HG03159 (cell line): Measurements from ENCODE around the gene PCDHB2.
"Not testable (repeated sequence)": the region's sequence is repeated elsewhere in the genome, so short reads cannot be mapped to it uniquely, and the experiment has no call there.

Experiments
- ATAC-seq: cut with Tn5 transposase; IDR thresholded peaks from one replicate; pipeline ENCODE4 v1.9.1; 2021; ENCODE audit warnings: mild to moderate bottlenecking, moderate library complexity; ENCODE audit not compliant: unreplicated experiment

Gene PCDHB2

GRCh38 chr5:141094481-141095262, at the start of gene PCDHB2:
Gene PCDHB2 (plus strand): TSS chr5:141094615. CDS start chr5:141094791, 176 bp downstream.
- no peak for ATAC-seq

- ATAC-seq: no peak
These were observed 43.5 kb upstream of the PCDHB2 start, which contains the start of gene PCDHB1 for GRCh38 chr5:141050622-141051520. Gene PCDHB1 (plus strand): TSS chr5:141051374. CDS start chr5:141051471, 97 bp downstream.

- no peak for ATAC-seq
These were observed 42.9 kb upstream of the PCDHB2 start for GRCh38 chr5:141051521-141051866.

- ATAC-seq: no peak
These were observed 16.6 kb upstream of the PCDHB2 start for GRCh38 chr5:141077826-141078225.

GRCh38 chr5:141082228-141082627, 12.2 kb upstream of the PCDHB2 start:
- no peak for ATAC-seq

GRCh38 chr5:141084487-141084989, 9.9 kb upstream of the PCDHB2 start:
- ATAC-seq: peak; percentile 60

GRCh38 chr5:141095263-141095641, 837 bp downstream of the PCDHB2 start:
- no peak for ATAC-seq

- ATAC-seq: not testable (repeated sequence)
These were observed 1.8 kb downstream of the PCDHB2 start for GRCh38 chr5:141096181-141096580.

- not testable (repeated sequence) for ATAC-seq
These were observed 2.2 kb downstream of the PCDHB2 start for GRCh38 chr5:141096586-141096985.

- ATAC-seq: no peak
These were observed 5.9 kb downstream of the PCDHB2 start, which contains the start of gene PCDHB3 for GRCh38 chr5:141100243-141100805. Gene PCDHB3 (plus strand): TSS chr5:141100473. CDS start chr5:141100650, 177 bp downstream.

- ATAC-seq: no peak
These were observed 6.6 kb downstream of the PCDHB2 start for GRCh38 chr5:141101059-141101458.

- ATAC-seq: not testable (repeated sequence)
These were observed 7.7 kb downstream of the PCDHB2 start for GRCh38 chr5:141102070-141102469.

- not testable (repeated sequence) for ATAC-seq
These were observed 8.1 kb downstream of the PCDHB2 start for GRCh38 chr5:141102471-141102870.

- ATAC-seq: no peak
These were observed 10.9 kb downstream of the PCDHB2 start for GRCh38 chr5:141105350-141105749.

- no peak for ATAC-seq
These were observed 24.8 kb downstream of the PCDHB2 start for GRCh38 chr5:141119250-141119649.

- no peak for ATAC-seq
These were observed 27.1 kb downstream of the PCDHB2 start, which contains the start of gene PCDHB4 for GRCh38 chr5:141121563-141121962. Gene PCDHB4 (plus strand): TSS chr5:141121818. CDS start chr5:141121999, 181 bp downstream.

GRCh38 chr5:141121985-141122384, 27.6 kb downstream of the PCDHB2 start:
- ATAC-seq: no peak

- not testable (repeated sequence) for ATAC-seq
These were observed 29.2 kb downstream of the PCDHB2 start for GRCh38 chr5:141123396-141124135.

- ATAC-seq: no peak
These were observed 32.9 kb downstream of the PCDHB2 start for GRCh38 chr5:141127305-141127704.

- no peak for ATAC-seq
These were observed 40.8 kb downstream of the PCDHB2 start, which contains the start of gene PCDHB5 for GRCh38 chr5:141135030-141135717. Gene PCDHB5 (plus strand): TSS chr5:141135206. CDS start chr5:141135435, 229 bp downstream.
